GM19193 (cell line): ENCODE results near the gene C11orf52.

Source experiments
- POLR2A ChIP-seq: IDR thresholded peaks from 4 replicates; pipeline ENCODE4 v1.6.1; 2011; ENCODE audit not compliant: insufficient read depth, insufficient read length; ENCODE audit errors: extremely low read depth

The C11orf52 gene

GRCh38 chr11:111946499-111946898, 27.8 kb downstream of the C11orf52 start:
- no peak for TF ChIP-seq POLR2A

- no peak for TF ChIP-seq POLR2A
Measured at GRCh38 chr11:111947143-111947542, 28.4 kb downstream of the C11orf52 start.

- no peak for TF ChIP-seq POLR2A
Measured at GRCh38 chr11:111949519-111950426, 31.1 kb downstream of the C11orf52 start.

GRCh38 chr11:111951565-111951964, 32.9 kb downstream of the C11orf52 start:
- no peak for TF ChIP-seq POLR2A

- TF ChIP-seq POLR2A: no peak
Measured at GRCh38 chr11:111954154-111954553, 35.4 kb downstream of the C11orf52 start.

GRCh38 chr11:111957663-111958444, 39.1 kb downstream of the C11orf52 start:
- TF ChIP-seq POLR2A: no peak

GRCh38 chr11:111960916-111961315, 42.2 kb downstream of the C11orf52 start:
- no peak for TF ChIP-seq POLR2A

GRCh38 chr11:111961389-111962300, 42.9 kb downstream of the C11orf52 start:
- TF ChIP-seq POLR2A: no peak

GRCh38 chr11:111963931-111964340, 45.2 kb downstream of the C11orf52 start:
- TF ChIP-seq POLR2A: no peak

- TF ChIP-seq POLR2A: no peak
Measured at GRCh38 chr11:111966678-111967077, 48.0 kb downstream of the C11orf52 start.

- no peak for TF ChIP-seq POLR2A
Measured at GRCh38 chr11:111967649-111968048, 48.9 kb downstream of the C11orf52 start.

- TF ChIP-seq POLR2A: no peak
Measured at GRCh38 chr11:111969344-111969743, 50.6 kb downstream of the C11orf52 start.

GRCh38 chr11:111974446-111974845, 55.7 kb downstream of the C11orf52 start:
- TF ChIP-seq POLR2A: no peak

GRCh38 chr11:111975076-111975806, 56.5 kb downstream of the C11orf52 start:
- no peak for TF ChIP-seq POLR2A
